ENCODE results near the gene PSG2.
"Not testable (repeated sequence)": the region's sequence is repeated elsewhere in the genome, so short reads cannot be mapped to it uniquely, and the experiment has no call there.

The PSG2 gene

DNA sequence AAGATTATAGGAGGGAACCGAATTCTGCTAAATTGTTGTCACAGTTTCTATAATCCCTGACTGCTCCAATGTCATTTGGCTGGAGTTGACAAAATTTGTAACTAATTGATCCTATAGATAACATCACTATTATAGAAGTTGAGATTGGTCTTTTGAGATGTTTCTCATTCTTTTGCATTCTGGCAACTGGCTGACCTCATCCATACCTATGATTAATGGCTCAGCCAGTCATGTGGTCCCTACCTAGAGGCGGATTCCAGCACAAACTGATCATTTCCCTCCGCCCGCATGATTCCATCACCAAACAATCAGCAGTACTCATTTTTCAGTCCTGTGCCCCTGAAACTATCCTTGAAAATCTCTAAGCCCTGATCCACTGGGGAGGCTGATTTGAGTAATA, 4.2 kb downstream of the PSG2 start:
- DNase-seq (ENCODE audit: low read depth), result peak; percentile 43
- H3K4me3 ChIP-seq (ENCODE audit: low read depth, low read length), result no peak overlapping the region
- no peak for TF ChIP-seq CTCF (conservative IDR thresholded peaks at IDR 0.05; ENCODE audit: low read depth, low read length)

DNA sequence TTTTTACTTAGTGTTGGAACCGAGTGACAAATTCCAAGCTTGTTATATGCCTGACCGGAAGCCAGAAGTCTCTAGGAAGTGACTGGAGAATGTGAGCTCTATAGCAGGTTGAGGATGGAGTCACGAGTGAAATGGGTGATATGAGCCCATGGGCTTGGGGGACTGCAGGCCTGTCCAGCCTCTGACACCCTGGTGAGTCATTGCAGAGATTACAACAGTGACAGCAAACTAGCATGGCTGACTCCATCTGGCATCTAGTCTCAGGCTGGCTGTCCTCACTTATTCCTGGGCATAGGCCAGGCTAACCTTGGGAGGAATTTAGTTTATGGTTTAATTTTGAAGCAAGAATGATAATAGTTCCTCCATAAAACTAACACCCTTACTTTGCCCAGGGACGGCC, 4.6 kb downstream of the PSG2 start:
- DNase-seq (ENCODE audit: low read depth), result peak; percentile 9
- not testable (repeated sequence) for H3K4me3 ChIP-seq (ENCODE audit: low read depth, low read length)

DNA sequence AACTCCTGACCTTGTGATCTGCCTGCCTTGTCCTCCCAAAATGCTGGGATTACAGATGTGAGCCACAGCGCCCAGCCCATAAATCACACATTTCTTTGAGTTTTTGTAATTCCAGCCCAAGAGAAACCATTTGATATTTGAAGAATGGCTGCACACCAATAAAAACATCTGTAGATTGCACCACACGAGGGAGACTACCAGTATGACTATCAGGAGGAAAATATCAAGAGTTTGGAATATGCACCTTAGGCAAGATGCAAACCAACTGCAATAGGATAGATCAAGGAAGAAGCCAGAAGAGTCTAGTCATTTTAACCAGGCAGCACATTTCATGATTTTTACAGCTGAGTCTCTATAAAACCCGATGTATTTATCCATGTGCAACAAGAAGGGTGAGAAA, 20.1 kb downstream of the PSG2 start:
- not testable (repeated sequence) for H3K4me3 ChIP-seq (ENCODE audit: low read depth, low read length)

DNA sequence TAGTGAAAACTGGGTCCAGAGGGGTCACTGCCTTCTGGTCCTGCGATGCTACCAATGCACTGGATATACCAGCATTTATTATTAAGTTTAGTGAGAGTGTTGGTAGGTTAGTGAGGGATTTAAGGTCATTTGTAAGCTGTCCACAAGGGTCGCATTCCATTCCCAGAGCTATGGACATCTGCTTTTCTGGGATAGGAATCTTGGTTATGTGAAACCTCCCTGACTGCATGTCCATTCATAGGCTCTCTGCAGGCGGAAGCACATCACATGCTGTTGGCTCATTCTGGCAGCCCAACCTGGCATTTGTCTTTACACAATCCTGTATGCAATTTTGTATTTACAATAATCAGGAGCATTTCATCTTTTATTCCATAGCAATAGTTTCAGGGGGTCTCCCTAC, 21.2 kb downstream of the PSG2 start:
- not testable (repeated sequence) for H3K4me3 ChIP-seq (ENCODE audit: low read depth, low read length); DNase-seq (ENCODE audit: low read depth)

More for the DNA sequence above, 20.1 kb downstream of the PSG2 start:
- not testable (repeated sequence) for DNase-seq (ENCODE audit: low read depth)

DNA sequence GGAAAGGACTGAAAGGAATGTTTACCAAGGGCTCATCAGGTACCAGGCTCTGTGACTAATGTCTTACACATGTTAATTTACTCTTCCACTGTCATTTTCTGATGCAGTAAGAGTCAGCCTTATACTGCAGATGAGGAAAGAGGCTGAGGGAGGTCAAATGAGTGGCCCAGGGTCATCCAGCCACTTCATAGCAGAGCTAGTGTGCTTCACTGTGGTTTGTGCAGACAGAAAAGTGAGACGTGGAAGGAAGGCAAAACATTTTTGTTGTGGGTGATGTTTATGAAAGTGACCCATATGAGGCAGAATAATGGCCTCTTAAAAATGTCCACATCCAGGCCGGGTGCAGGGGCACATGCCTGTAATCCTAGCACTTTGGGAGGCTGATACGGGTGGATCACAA, 22.2 kb downstream of the PSG2 start:
- not testable (repeated sequence) for H3K4me3 ChIP-seq (ENCODE audit: low read depth, low read length); DNase-seq (ENCODE audit: low read depth)

DNA sequence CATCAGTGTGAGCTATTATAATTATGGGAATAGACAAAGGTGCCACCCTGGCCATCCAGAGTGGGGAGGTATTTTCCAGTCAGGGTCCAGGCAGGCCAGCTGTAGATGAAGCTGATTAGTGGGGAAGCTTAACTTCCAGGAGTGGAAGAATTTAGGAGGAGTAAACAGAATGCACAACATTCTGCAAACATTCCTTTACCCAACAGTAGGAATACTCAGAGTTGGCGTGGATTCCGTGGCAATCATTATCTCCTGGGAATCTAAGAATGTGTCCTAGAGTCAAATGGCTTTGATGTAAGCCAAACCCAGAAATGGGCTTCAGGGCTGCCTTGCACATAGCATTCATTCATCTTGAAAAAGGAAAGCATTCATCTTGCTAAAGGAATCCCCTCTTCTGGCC, 23.0 kb downstream of the PSG2 start:
- not testable (repeated sequence) for DNase-seq (ENCODE audit: low read depth); H3K4me3 ChIP-seq (ENCODE audit: low read depth, low read length)

- H3K4me3 ChIP-seq (ENCODE audit: low read depth, low read length); DNase-seq (ENCODE audit: low read depth): not testable (repeated sequence)
Observed at GRCh38 chr19:43058440-43058839, 24.1 kb downstream of the PSG2 start.

- not testable (repeated sequence) for DNase-seq (ENCODE audit: low read depth); H3K4me3 ChIP-seq (ENCODE audit: low read depth, low read length)
Observed at GRCh38 chr19:43047966-43048365, 34.5 kb downstream of the PSG2 start.

- not testable (repeated sequence) for DNase-seq (ENCODE audit: low read depth); H3K4me3 ChIP-seq (ENCODE audit: low read depth, low read length)
Observed at GRCh38 chr19:43046578-43046977, 35.9 kb downstream of the PSG2 start.

- DNase-seq (ENCODE audit: low read depth); H3K4me3 ChIP-seq (ENCODE audit: low read depth, low read length): not testable (repeated sequence)
Observed at GRCh38 chr19:43043492-43044180, 38.9 kb downstream of the PSG2 start.

DNA sequence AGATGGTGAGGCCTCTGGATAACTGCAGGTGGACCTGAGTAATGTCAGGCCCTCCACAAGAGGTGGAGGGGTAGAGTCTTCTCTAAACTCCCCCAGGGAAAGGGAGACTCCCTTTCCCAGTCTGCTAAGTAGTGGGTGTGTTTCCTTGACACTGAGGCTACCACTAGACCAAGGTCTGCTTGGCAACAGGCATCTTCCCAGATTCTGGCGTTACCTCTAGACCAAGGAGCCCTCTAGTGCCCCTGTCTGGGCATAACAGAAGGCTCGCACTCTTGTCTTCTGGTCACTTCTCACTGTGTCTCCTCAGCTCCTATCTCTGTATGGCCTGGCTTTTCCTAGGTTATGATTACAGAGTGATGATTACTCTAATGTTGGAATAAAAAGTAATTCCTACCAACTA, 50.9 kb downstream of the PSG2 start:
- not testable (repeated sequence) for H3K4me3 ChIP-seq (ENCODE audit: low read depth, low read length)
- TF ChIP-seq CTCF (conservative IDR thresholded peaks at IDR 0.05; ENCODE audit: low read depth, low read length), result peak; percentile 59
- peak; percentile 66 for DNase-seq (ENCODE audit: low read depth)

- H3K4me3 ChIP-seq (ENCODE audit: low read depth, low read length), result no peak overlapping the region
- no peak for DNase-seq (ENCODE audit: low read depth)
- peak; percentile 0 for TF ChIP-seq CTCF (conservative IDR thresholded peaks at IDR 0.05; ENCODE audit: low read depth, low read length)
Observed at GRCh38 chr19:43028866-43029265, 53.6 kb downstream of the PSG2 start.

All from choroid plexus epithelial cell (primary cell).